ENCODE data around the gene CLEC16A. TPM values are rescaled to one million over a fixed set of nuclear protein-coding genes. Genes with fewer than 3 reads are reported as not detected.
"Not testable (repeated sequence)": the region's sequence is repeated elsewhere in the genome, so short reads cannot be mapped to it uniquely, and the experiment has no call there.

The CLEC16A gene
- total and polyA plus RNA-seq, 2 experiments from 2014 or later = 17.5 to 26.8 TPM

GRCh38 chr16:10940501-10941079 is 3.8 kb upstream of the CLEC16A start:
- Histone ChIP-seq H3K36me3 (no peaks in the 10 kb centered on the region), H3K27ac (no peak overlapping the region), H3K4me1 (ENCODE audit: low read depth) (peaks cover 17% of the 10 kb centered on the region), H3K4me3 (peak overlapping the region; percentile 79), H3K9me3 (ENCODE audit: low read depth) (no peaks in the 10 kb centered on the region), H3K27me3 (no peaks in the 10 kb centered on the region)
- no peak for DNase-seq (ENCODE audit: low read depth in 1 of 2, low spot score in 1 of 2)
- no peak for TF ChIP-seq CTCF (IDR thresholded peaks at IDR 0.05; ENCODE audit: low read depth, low read length)

GRCh38 chr16:10941127-10941933 is 3.0 kb upstream of the CLEC16A start:
- H3K27ac ChIP-seq = no peak overlapping the region

DNA sequence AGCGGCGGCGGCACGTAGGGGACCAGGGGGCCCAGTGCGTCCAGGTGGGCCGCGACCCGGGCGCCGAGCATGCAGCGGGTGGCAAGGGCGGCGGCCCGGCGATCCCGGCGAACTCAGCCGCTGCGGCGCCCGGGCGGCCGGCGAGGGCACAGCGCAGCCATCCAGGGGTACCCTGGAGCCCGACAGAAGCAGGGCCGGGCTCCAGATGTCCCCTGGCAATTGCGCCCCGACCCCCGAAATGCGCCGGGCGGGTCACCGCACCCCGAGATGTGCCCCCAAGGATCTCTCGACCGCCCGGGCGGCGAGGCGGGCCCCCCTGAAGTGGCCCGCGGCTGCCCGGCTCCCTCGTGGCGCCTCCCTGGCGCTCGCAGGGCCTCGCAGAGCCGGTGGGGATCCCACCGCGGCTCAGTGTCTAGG is 2.4 kb upstream of the CLEC16A start:
- not testable (repeated sequence) for H3K9me3 ChIP-seq (ENCODE audit: low read depth); DNase-seq (ENCODE audit: low read depth in 1 of 2, low spot score in 1 of 2); H3K36me3 ChIP-seq; H3K27me3 ChIP-seq; H3K27ac ChIP-seq
- Histone ChIP-seq H3K4me1 (ENCODE audit: low read depth) (peaks cover 23% of the 10 kb centered on the region), H3K4me3 (peak overlapping the region; percentile 79)

More at GRCh38 chr16:10941127-10941933, 3.0 kb upstream of the CLEC16A start:
- Histone ChIP-seq H3K36me3 (no peaks in the 10 kb centered on the region), H3K4me3 (peak overlapping the region; percentile 79), H3K9me3 (ENCODE audit: low read depth) (no peaks in the 10 kb centered on the region), H3K4me1 (ENCODE audit: low read depth) (peaks cover 23% of the 10 kb centered on the region), H3K27me3 (no peaks in the 10 kb centered on the region)
- no peak for TF ChIP-seq CTCF (IDR thresholded peaks at IDR 0.05; ENCODE audit: low read depth, low read length)
- DNase-seq (ENCODE audit: low read depth in 1 of 2, low spot score in 1 of 2) = no peak

- Histone ChIP-seq H3K4me1 (ENCODE audit: low read depth) (peaks cover 23% of the 10 kb centered on the region), H3K27ac (no peak within 1 kb of the TSS), H3K9me3 (ENCODE audit: low read depth) (no peaks in the 10 kb centered on the region), H3K27me3 (no peaks in the 10 kb centered on the region), H3K4me3 (peak within 1 kb of the TSS; percentile 79), H3K36me3 (no peaks in the 10 kb centered on the region)
- TF ChIP-seq CTCF (IDR thresholded peaks at IDR 0.05; ENCODE audit: low read depth, low read length) = no peak
- DNase-seq (ENCODE audit: low read depth in 1 of 2, low spot score in 1 of 2) = peak; percentile 92 to 96
Observed at GRCh38 chr16:10942352-10943063, 1.9 kb upstream of the CLEC16A start, which contains the start of gene DEXI. Gene DEXI (minus strand): TSS chr16:10942468. CDS start chr16:10942005, 463 bp downstream.

GRCh38 chr16:10943064-10943353 is 1.4 kb upstream of the CLEC16A start:
- H3K27me3 ChIP-seq = no peaks in the 10 kb centered on the region
- H3K27ac ChIP-seq = no peak overlapping the region
- peaks cover 23% of the 10 kb centered on the region for H3K4me1 ChIP-seq (ENCODE audit: low read depth)
- no peak for TF ChIP-seq CTCF (IDR thresholded peaks at IDR 0.05; ENCODE audit: low read depth, low read length)
- H3K9me3 ChIP-seq (ENCODE audit: low read depth) = no peaks in the 10 kb centered on the region
- DNase-seq (ENCODE audit: low read depth in 1 of 2, low spot score in 1 of 2) = no peak
- H3K36me3 ChIP-seq = no peaks in the 10 kb centered on the region
- no peak overlapping the region for H3K4me3 ChIP-seq

Measured in cardiac muscle cell (in vitro differentiated cells and primary cell).